GM12891 (cell line): ENCODE measurements around the gene HS6ST2.
A peak's percentile ranks its signal among the peaks of the same experiment; 100 is the strongest.

Experiments used
- DNase-seq: peaks from one replicate; pipeline ENCODE4 v3.0.0; 2011; ENCODE audit warnings: low spot score; ENCODE audit not compliant: insufficient read length
- FAIRE-seq: peaks from 2 replicates; lab custom pipeline; 2011; peaks lifted over from hg19 to GRCh38; lab: Jason Lieb, UNC
- PAX5 ChIP-seq: IDR thresholded peaks from 2 replicates; pipeline ENCODE4 v1.6.1; 2011; ENCODE audit warnings: low read length, moderate library complexity, mild to moderate bottlenecking; ENCODE audit not compliant: insufficient read depth, severe bottlenecking
- POLR2A ChIP-seq: IDR thresholded peaks from 2 replicates; pipeline ENCODE4 v1.6.1; 2011; ENCODE audit warnings: low read depth, low read length, control low read depth
- POLR2AphosphoS5 ChIP-seq: IDR thresholded peaks from 2 replicates; pipeline ENCODE4 v1.6.1; 2011; ENCODE audit warnings: low read depth, low read length, control low read depth
- POU2F2 ChIP-seq: IDR thresholded peaks from 2 replicates; pipeline ENCODE4 v1.6.1; 2011; ENCODE audit warnings: low read depth, mild to moderate bottlenecking, control low read depth, low read length, moderate library complexity
- SPI1 ChIP-seq: IDR thresholded peaks from 2 replicates; pipeline ENCODE4 v1.6.1; 2011; ENCODE audit warnings: low read depth, low read length, control low read depth
- TAF1 ChIP-seq: IDR thresholded peaks from 2 replicates; pipeline ENCODE4 v1.6.1; 2011; ENCODE audit warnings: low read depth, low read length, control low read depth

Gene HS6ST2

DNA sequence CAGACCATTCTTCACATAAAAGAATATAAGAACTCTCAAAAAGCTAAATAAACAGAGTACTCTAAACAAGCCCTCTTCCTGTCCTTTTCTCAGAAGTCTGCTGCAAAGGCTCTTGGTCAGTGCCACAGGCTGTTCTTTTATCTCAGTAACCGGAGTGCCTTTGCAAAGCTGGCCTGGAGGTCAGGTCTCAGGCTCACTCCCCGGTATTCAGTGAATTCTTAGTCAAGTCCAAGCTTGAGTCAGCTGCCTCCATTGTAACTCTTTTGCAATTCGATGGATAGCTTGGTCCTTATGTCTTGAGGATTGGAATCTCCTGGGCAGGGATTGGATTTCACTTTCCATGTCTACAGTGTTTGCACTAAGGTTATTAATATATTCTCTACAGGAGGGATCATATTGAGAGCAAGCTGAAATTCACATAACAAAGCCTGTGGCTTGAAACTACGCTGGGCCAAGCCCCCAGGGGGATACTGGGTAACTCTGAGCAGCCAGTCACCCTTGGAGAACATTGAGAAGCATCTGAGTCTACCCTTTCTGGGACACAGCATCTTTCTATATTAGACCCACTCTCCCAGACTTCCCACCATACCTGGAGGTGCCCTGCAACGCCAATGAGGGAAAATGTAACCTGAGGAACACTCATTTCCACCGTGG, 10.0 kb upstream of the HS6ST2 start:
- no peak for TF ChIP-seq TAF1
- TF ChIP-seq POLR2AphosphoS5 = no peak
- TF ChIP-seq POU2F2 = no peak
- no peak for TF ChIP-seq PAX5
- TF ChIP-seq POLR2A = no peak
- no peak for TF ChIP-seq SPI1
- no peak for DNase-seq
- FAIRE-seq = peak; percentile 20

- DNase-seq (no peak), FAIRE-seq (no peak)
- TF ChIP-seq POLR2A (no peak), POU2F2 (no peak), TAF1 (no peak), PAX5 (no peak), SPI1 (no peak), POLR2AphosphoS5 (no peak)
Observed at GRCh38 chrX:132967049-132967448, 8.6 kb upstream of the HS6ST2 start.

DNA sequence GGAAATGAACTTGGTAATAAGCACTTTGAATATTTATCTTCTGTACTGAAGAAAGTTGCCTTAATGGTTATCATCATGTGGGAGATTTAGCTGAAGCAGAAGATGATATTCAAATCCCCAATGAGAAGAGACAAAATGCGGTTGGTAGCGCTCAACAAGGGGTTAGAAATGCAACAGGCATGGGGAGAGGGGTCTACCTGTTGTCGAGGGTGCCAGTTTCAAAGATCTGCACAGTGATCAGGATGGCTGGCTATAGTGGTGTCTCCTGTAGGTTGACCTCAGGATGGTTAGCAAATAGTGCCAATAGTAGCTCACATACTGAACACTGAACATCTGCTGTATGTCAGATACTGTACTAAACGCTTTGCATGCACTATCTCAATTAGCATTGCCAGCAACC, 7.0 kb upstream of the HS6ST2 start:
- no peak for FAIRE-seq
- TF ChIP-seq TAF1 = no peak
- TF ChIP-seq SPI1 = no peak
- TF ChIP-seq POLR2AphosphoS5 = no peak
- TF ChIP-seq PAX5 = no peak
- no peak for TF ChIP-seq POU2F2
- no peak for TF ChIP-seq POLR2A
- DNase-seq = no peak

GRCh38 chrX:132961511-132961910, 3.1 kb upstream of the HS6ST2 start:
- TF ChIP-seq POLR2A = no peak
- TF ChIP-seq POU2F2 = no peak
- no peak for TF ChIP-seq TAF1
- TF ChIP-seq PAX5 = no peak
- TF ChIP-seq POLR2AphosphoS5 = no peak
- TF ChIP-seq SPI1 = no peak
- DNase-seq (no peak), FAIRE-seq (no peak)

DNA sequence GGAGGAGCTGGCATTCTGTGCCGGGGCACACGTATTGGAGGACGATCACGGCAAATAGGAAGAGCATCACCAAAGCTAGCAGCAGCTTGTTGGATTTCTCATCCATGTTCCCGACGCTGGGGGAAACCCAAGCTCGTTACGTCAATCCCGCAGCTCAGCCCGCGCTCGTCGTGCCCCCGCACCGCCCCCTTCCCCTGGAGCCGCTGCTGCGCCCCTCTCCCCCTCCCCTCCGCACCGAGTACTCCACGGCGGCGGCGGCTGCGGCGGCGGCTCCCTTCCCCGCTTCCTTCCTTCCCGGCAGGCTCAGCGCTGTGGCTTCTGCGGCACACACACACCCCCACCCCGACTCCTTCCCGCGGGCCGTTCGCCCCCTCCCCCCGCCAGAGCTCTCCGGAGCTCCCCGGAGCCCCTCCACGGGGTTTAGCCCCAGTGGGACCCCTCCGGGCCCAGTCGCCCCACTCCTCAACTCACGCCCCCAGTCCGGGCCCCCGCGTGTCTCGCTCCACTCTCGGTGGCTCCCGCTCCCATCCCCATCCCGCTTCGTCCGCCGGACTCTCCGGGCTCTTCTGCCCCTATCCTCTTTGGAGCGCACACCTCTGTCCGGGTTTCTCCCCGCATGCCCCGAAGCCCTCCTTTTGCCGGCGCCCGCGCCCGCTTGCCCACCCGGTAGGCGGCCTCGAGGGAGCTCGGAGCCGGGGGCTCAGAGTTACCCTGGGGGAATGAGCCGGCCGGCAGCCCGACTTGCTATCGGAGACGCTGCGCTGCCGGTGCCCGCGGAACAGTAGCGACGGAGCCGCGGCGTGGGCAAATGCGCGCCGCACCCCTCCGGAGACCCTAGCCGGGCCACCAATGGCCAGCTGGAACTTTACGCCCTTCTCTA, 978 bp downstream of the HS6ST2 start:
- FAIRE-seq (no peak), DNase-seq (no peak)
- TF ChIP-seq POLR2A (no peak), POLR2AphosphoS5 (no peak), SPI1 (no peak), TAF1 (no peak), POU2F2 (no peak), PAX5 (no peak)

- no peak for FAIRE-seq
- TF ChIP-seq TAF1 (no peak), PAX5 (no peak), POU2F2 (no peak), POLR2AphosphoS5 (no peak), POLR2A (no peak), SPI1 (no peak)
- no peak for DNase-seq
Observed at GRCh38 chrX:132956421-132957210, 1.8 kb downstream of the HS6ST2 start.

GRCh38 chrX:132955690-132956089, 2.7 kb downstream of the HS6ST2 start:
- DNase-seq (no peak), FAIRE-seq (no peak)
- TF ChIP-seq TAF1 (no peak), PAX5 (no peak)

DNA sequence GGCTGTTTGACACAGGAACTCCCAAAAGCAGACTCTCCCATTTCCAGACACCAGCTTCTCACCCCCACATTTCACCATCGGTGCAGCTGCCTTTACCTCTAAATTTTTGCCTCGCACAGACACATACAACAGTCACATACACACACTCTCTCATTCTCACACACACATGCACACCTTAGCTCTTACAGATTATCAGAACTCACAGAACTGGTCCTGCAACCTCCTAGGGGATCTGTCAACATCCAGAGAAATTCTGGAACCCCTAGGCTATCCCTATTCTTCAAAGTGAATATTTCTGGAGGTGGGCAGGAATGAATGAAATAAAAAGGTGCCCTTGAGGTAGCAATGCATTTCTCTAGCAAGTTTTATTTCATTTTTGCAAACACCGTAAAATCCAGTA, 4.1 kb downstream of the HS6ST2 start:
- no peak for TF ChIP-seq POU2F2
- no peak for FAIRE-seq
- no peak for DNase-seq

DNA sequence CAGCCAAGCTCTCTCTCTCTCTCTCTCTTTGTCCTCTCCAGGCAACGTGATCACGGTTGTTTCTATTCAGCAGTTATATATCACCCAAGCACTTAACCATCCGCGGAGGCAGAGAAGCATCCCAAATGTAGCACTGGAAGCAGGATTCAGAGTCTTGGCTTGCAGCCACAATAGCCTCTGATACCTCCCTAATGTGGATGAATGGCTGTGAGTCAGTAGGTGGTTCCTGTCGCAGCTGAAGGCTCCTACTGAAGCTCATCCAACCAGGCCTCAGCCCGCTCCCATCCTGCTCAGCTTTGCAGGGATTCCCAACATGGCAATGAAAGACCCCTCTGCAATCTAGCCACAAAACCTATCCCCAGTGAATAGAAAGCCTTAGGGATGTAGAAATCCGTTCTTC, 5.1 kb downstream of the HS6ST2 start:
- DNase-seq (no peak), FAIRE-seq (no peak)
- TF ChIP-seq TAF1 = no peak
- TF ChIP-seq POLR2AphosphoS5 = no peak
- no peak for TF ChIP-seq PAX5
- no peak for TF ChIP-seq POLR2A
- no peak for TF ChIP-seq SPI1
- no peak for TF ChIP-seq POU2F2
